OCI-LY3 (cell line): ENCODE measurements around the gene CMKLR1.

Experiments
- EZH2phosphoT487 ChIP-seq: fragments of 200-600 bp; shearing (Covaris generic); IDR thresholded peaks from 2 replicates; pipeline ENCODE4 v1.6.1; 2018; ENCODE audit warnings: antibody characterized with exemption, mixed run types, low read depth
- TF ChIP-seq, protein P1 (sequence below): fragments of 200-600, 300-600 bp; sonication (generic); IDR thresholded peaks from 2 replicates; pipeline ENCODE4 v1.5.1; 2014; ENCODE audit warnings: antibody characterized with exemption, low read length, low read depth

DNA sequence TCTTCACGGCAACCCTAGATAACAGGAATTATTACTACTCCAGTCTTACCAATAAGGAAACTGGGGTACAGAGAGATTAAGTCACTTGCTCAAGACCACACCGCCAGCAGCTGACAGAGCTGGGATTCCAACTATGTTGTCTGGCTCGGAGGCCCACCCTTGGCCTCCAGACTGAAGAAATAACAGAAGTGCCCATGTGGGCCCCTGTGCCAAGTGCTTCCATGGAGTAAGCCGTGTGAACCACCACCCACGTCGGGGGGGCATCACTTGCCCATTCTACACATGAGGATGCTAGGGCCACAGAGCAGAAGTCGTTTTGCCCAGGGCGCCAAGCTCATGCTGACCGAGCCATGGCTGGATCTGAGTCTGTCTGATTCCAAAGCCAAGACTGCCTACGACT is 926 bp upstream of the CMKLR1 start:
- TF ChIP-seq EZH2phosphoT487, result no peak
- TF ChIP-seq, protein P1, sequence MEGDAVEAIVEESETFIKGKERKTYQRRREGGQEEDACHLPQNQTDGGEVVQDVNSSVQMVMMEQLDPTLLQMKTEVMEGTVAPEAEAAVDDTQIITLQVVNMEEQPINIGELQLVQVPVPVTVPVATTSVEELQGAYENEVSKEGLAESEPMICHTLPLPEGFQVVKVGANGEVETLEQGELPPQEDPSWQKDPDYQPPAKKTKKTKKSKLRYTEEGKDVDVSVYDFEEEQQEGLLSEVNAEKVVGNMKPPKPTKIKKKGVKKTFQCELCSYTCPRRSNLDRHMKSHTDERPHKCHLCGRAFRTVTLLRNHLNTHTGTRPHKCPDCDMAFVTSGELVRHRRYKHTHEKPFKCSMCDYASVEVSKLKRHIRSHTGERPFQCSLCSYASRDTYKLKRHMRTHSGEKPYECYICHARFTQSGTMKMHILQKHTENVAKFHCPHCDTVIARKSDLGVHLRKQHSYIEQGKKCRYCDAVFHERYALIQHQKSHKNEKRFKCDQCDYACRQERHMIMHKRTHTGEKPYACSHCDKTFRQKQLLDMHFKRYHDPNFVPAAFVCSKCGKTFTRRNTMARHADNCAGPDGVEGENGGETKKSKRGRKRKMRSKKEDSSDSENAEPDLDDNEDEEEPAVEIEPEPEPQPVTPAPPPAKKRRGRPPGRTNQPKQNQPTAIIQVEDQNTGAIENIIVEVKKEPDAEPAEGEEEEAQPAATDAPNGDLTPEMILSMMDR, result no peak
